Raji (cell line): ENCODE data around the gene MRNIP.

Experiments
- POLR2A ChIP-seq: IDR thresholded peaks from 2 replicates; pipeline ENCODE4 v1.6.1; 2011; ENCODE audit warnings: low read depth, low read length, control low read depth; ENCODE audit not compliant: insufficient read depth

The MRNIP gene, protein sequence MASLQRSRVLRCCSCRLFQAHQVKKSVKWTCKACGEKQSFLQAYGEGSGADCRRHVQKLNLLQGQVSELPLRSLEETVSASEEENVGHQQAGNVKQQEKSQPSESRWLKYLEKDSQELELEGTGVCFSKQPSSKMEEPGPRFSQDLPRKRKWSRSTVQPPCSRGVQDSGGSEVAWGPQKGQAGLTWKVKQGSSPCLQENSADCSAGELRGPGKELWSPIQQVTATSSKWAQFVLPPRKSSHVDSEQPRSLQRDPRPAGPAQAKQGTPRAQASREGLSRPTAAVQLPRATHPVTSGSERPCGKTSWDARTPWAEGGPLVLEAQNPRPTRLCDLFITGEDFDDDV

DNA sequence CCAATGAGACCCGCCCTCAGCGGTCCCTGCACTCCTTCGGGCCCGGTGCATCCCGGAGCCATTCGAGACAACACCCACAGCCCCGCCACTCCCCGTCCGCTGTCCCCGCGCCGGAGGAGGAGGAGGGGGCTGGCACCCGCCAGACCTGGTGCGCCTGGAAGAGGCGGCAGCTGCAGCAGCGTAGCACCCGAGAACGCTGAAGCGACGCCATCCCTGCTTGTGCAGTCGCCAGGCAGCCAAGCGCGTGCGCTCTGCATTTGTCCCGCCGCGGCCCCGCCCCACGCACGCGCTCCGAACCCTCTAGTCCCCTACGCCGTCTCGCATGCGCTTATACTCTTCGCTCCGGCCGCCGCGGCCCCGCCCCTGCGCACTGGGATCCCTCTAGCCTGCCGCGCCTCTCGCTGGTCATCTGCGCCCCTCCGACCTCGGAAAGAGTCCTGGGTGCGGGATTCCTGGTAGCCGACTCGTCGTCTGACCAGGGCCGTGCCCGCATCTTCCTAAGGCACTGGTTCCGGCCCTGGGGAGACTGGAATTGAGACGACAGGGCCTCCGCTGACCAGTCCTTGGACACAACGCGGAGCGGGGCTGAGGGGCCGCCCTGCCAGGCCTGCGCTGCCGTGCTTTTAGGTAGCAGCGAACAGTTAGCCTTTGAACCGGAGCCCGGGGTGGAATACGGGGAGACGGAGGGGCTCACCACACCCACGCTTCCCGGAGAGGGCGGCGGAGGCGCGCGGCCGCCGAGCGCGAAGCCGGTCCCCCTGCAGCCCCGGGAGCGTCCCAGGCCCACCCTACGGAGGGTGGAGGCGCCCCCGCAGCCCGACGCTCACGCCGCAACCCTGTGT lies at the start of gene MRNIP:
MRNIP (minus strand) TSS at position 232 of the 842 bp plus-strand sequence; CDS start at position 211, 21 bp downstream.
- peak; percentile 98 for TF ChIP-seq POLR2A

DNA sequence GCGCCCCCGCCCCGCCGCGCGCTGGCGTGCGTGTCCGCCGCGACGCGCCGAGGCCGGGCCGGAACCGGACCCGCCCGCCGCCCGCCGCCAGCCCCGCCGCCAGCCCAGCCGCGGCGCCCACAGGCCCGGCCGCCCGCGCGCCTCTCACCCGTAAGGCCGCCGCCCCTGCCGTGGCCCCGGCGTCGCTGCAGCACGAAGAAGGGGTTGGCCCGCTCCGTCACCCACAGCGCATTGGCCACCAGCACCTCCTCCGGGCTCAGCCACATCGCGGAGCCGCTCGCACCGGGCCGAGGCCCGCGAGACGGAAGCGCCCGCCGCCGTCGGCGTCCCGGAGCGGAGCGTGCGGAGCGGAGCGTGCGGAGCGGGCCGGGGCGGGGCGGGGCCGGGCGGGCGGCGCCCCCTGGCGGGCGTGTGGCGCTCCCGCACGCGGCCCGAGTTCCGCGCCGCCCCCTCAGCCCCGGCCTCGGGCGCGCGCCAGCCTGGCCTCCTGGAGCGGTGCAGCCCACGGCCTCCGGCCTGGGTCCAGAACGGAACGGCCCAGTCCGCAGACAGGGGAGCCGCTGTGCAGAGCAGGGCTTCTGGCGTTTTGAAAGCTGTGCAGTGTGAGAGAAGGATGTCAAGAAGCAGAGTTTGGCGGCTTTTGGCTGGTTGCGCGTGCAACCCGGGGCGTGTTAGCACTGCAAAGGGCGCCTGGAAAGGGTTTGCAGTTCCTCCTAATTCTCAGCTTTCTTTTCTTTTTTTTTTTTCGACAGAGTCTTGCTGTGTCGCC lies 49.1 kb upstream of the MRNIP start, which contains the start of gene TBC1D9B:
TBC1D9B (minus strand) TSS at position 342 of the 769 bp plus-strand sequence; CDS start at position 266, 76 bp downstream.
- TF ChIP-seq POLR2A = peak; percentile 82

DNA sequence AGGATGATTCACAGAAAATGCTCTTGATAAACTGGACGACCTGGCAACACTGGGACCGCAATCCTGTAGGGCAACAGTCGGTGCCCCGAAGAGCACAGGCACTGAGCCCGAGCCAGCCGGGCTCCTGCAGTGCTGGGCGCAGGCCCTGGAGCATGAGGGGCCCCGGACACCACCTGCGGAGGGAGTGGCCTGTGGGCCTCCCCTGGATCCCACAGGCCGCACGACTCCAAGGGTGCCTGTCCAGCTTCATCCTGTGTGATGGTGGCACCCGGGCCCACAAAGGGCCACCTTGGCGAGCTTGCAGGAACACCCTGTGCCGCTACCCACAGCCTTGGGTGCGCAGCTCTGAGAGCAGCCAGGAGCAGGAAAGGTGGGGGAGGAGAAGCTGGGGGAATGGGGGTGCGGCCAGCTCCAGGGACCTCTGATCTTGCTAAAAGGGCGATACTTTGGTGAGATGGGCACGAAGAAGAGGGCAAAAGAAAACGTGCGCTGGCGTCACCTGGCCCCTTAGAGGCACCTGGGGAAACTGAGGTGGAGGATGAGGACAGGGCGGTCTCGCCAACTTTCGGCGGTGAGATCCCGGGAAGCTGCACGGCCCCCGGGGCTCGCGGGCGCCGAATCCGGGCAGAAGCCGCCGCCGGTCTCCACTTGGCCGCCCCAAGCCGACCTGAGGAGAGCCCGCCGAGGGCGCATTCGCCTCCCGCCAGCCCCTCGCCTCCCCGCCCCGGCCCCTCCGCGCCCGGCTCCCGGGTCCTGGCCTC lies 48.4 kb upstream of the MRNIP start:
- TF ChIP-seq POLR2A = no peak

DNA sequence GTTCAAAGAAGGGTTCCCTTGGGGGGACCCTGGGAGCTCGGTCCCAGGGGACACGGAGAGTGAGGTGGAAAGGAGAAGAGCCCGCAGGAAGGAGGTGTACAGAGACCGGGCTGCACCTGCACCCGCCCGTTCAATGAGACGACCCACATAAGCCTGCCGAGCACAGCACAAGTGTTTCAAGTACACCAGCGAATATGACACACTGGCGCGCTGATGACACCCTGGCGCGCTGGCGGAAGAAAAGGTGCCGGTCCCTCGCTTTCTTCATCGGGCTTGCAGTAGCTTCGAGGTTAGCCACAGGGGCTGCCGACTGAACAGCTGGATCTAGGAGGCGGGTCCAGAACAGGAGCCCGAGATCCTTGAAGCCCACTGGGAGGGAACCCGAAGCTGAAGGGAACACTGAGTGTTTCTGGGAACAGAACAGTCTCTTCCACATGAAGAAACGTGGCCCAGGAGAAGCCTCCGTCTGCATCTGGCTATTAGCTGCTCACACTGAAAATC lies 47.7 kb upstream of the MRNIP start:
- TF ChIP-seq POLR2A = no peak

DNA sequence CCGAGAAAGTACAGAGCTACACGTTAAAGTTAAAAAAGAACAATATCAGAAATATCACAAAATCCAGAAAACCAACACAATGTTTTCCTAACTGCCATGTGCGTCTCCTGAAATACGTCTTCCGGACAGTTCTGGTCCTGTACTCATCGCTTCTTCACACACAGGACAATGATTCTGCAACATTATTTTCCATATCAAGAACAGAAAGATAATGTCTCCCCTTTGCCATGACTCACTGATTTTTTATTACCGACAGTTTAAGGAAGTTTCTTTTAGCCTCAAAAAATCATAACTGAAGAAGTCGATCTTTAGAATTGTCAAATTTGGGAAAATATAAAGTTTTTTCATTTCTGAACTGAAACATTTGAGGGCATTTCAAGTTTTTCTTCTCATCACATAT lies 46.5 kb upstream of the MRNIP start:
- no peak for TF ChIP-seq POLR2A

DNA sequence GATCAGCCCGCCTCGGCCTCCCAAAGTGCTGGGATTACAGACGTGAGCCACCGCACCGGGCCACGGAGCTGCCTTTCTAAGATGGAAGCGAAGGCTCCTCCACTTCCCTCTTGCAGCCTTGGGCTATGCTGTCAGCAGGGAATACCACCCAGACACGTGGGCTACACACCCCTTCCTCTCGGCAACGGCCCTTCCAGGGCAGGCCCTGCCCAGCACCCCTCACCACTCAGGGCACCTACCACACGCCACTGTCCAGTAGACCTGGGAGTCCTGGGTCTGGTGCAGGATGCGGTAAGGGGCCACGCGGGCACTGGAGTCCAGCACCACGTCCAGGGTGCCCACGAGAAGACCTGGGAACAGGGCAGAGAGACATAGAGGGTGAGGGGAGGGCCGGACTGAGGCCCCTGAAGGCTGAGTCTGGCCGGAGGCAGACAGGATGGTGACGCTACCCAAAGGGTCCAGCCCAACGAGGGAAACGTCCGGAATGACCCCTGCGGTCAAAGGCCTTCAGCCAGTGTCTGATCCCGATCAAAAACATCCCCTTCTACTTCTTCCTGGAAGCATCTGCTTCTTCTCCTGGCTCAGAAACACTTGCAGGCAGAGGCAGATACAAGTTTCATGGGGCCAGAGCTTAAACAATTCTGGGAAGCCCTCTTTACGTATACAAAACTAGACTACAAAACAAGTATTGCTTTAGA lies 46.0 kb upstream of the MRNIP start:
- TF ChIP-seq POLR2A = no peak

DNA sequence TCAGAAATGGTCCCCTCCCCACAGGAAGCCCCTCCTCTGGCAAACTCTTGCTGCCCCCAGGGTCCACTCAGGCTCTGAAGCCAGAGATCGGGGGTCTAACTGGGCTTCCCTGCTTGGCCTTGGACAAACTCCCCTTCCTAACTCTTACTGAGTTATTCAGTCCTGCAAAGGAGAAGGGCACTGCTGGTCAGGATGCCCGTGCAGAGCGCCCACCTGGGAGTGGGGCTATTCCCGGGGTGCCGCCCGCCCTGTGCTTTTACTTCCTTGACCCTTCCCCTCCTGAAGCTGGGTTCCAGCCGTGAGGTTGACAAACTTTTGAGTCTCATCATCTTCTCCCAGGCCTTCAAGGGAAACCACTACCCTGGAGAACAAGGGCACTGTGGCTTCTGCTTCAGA lies 44.1 kb upstream of the MRNIP start:
- no peak for TF ChIP-seq POLR2A

DNA sequence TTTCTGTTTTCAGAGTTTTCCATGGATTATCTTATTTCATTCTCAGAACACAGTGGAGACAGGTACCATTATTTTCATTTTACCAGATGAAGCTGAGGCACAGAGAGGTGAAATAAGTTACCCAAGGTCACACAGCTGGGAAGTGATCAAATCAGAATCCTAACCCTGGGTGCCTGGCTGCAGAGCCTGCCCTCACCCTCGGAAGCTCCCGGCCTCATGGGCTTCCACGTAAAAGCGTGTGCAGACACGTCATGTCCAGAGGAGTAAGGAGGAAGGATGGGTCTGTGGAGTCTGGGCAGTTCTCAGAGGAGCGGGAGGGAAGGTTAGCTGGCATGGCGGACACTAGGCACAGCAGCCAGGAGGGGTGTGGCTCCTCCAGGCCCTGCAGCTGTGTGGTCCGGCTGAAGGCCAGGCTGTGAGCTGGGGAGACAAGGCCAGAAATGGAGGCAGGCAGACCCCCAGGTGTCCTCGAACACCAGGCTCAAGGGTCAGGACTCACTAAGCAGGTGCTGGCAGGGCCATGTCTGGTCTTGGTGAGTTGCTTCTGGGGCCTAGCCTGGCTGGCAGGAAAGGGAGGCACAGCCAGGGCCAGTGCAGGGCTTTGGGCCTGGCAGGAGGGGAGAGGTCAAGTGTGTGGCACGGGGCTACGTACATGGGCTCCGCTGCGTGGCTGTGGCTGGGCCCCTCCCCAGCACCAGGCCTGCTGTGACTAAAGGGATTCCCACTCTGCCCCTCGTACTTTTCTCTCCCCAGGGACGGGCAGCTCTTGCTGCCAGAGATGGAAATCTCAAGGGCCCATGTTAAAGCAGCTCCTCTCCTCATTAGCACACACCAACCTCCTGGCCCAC lies 43.5 kb upstream of the MRNIP start:
- no peak for TF ChIP-seq POLR2A

DNA sequence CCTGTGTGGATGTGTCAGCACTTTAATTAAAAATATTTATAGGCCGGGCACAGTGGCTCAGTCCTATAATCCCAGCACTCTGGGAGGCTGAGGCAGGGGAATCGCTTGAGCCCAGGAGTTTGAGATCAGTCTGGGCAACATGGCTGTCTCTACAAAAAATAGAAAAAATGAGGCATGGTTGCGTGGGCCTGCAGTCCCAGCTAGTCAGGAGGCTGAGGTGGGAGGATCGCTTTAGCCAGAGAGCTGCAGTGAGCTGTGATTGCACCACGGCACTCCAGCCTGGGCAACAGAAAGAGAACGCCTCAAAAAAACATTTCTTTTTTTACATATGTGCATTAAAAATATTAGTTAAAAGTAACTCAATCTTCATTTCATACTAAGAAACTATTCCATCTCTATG lies 42.8 kb upstream of the MRNIP start:
- TF ChIP-seq POLR2A = no peak

DNA sequence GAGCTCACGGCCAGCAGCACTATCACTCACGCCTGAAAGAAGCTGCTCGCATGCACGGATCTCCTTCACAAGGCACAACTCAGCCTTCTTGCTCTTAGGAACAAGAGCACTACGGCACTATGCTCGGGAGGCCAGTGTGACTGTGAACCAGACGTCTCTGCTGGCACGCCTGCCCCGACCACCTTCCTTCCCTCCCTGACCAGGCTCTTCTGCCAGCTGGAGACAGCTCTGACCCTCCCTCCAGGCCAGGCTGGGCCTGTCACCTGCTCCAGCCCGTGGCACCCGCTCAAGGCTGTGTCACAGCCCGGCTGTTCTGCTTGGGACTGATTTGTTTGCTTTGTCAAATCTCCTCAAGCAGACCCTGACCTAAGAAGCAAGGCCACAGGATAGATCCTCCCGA lies 42.1 kb upstream of the MRNIP start:
- TF ChIP-seq POLR2A = no peak

DNA sequence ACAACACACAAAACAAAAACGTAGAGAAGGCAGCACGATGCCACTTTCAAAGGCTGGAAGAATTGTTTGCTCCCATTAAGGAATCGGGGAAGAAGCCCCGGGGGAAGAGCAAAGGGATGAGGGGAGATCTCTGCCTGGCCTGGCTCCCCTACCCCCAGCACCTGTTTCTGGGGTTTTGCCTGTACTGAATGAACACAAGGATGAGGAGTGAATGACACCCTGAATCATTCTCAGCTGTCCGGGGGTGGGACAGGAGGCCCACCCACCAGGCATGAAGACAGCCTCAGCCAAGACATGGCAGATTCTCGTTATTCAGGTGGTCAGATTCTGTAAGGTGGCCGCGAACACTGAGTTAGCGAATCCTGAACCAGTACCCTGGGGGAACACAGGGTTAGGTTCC lies 41.6 kb upstream of the MRNIP start:
- TF ChIP-seq POLR2A = no peak

DNA sequence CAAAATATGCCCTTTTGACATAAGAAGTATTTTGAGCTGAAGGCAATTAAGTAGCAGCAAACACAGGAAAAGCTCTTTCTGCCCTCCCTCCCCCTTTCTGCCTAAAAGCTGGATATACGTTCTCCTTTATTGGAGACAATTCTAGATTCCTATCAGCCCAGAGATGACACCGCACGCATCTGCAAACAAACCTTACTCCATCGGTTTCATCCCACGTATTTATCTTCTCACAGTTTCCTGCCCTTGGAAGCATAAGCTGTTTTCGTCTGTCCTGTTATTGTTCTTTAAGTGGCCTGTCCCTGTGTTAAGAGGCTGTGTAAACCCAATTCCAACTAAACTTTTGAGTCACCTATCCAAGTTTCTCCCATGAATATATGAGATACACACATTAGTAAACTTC lies 37.2 kb upstream of the MRNIP start:
- TF ChIP-seq POLR2A = no peak
